Lung (tissue), 12 donors: ENCODE data around the gene GPR25. TPM values are rescaled to one million over a fixed set of nuclear protein-coding genes. Genes with fewer than 3 reads are reported as not detected.

ENCODE experiments used
- ATAC-seq: fragments of 200-7000 bp; cut with Tn5 transposase; one replicate; pipeline ENCODE4 v1.9.1; 2020; ENCODE audit warnings: moderate number of reproducible peaks; ENCODE audit not compliant: insufficient read depth, low FRiP score
- DNase-seq, 3 donors: peaks; one replicate each; pipeline ENCODE4 v3.0.0-alpha.2; 2013 to 2017
- H3K27ac ChIP-seq, 2 donors: one replicate each; pipeline ENCODE4 v1.5.1; 2013; ENCODE audit warnings: mild to moderate bottlenecking in 2 of 2, moderate library complexity in 2 of 2, control low read depth in 1 of 2, inconsistent platforms in 1 of 2, low read depth in 1 of 2, low read length in 1 of 2
- H3K27me3 ChIP-seq, 3 donors: one replicate each; pipeline ENCODE4 v1.5.1; 2013; ENCODE audit warnings: low read length in 2 of 3; ENCODE audit not compliant: control insufficient read depth in 3 of 3, insufficient read depth in 3 of 3
- H3K36me3 ChIP-seq, 4 donors: one replicate each; pipeline ENCODE4 v1.5.1; 2013; ENCODE audit warnings: low read length in 4 of 4, mild to moderate bottlenecking in 1 of 4, moderate library complexity in 1 of 4; ENCODE audit not compliant: control insufficient read depth in 4 of 4, insufficient read depth in 4 of 4
- H3K4me1 ChIP-seq, 5 donors: one replicate each; pipeline ENCODE4 v1.5.1; 2013; ENCODE audit warnings: low read length in 5 of 5, mild to moderate bottlenecking in 2 of 5, moderate library complexity in 1 of 5; ENCODE audit not compliant: control insufficient read depth in 5 of 5, insufficient read depth in 5 of 5
- H3K4me3 ChIP-seq: one replicate; pipeline ENCODE4 v1.5.1; 2013; ENCODE audit warnings: mild to moderate bottlenecking, control low read depth, moderate library complexity
- H3K9ac ChIP-seq, 2 donors: one replicate each; pipeline ENCODE4 v1.5.1; 2013; ENCODE audit warnings: low read length in 2 of 2, control low read depth in 1 of 2; ENCODE audit not compliant: insufficient read depth in 1 of 2
- H3K9me3 ChIP-seq, 4 donors: one replicate each; pipeline ENCODE4 v1.5.1; 2013; ENCODE audit warnings: low read length in 3 of 4, mild to moderate bottlenecking in 1 of 4, moderate library complexity in 1 of 4; ENCODE audit not compliant: control insufficient read depth in 4 of 4, insufficient read depth in 3 of 4
- WGBS, 2 donors: extraction: QIAGEN DNeasy Blood & Tissue Kit; methylation state at CpG; one replicate each; pipeline ENCODE4 v1.1.7; 2013; 5-methylcytosine and 5-hydroxymethylcytosine counted together
- polyA plus RNA-seq, 2 donors: library from polyadenylated mRNA; stranded (reverse); fragments of 200-250 nt; gene quantifications; one replicate each; pipeline ENCODE4 v1.2.1, GENCODE V29; 2013
- total RNA-seq, 2 donors: library from RNA; depleted of rRNA in 1 of 2; stranded (reverse); fragments of >200 nt in 1 of 2; gene quantifications; one replicate each; pipeline ENCODE4 v1.2.1, GENCODE V29; 2014 to 2021
- TF ChIP-seq, protein P1 (sequence below): IDR thresholded peaks from 2 replicates; pipeline ENCODE4 v1.5.1; 2012; ENCODE audit warnings: mild to moderate bottlenecking; ENCODE audit errors: control extremely low read depth, extremely low read depth
- donor health status: control.
- donor health status: control.
- donor health status: Bipolar disorder and iron deficiency.
- donor health status: healthy.
- donor health status: DM: yes; HTN: yes; CAD: no.

The GPR25 gene
- total and polyA plus RNA-seq, 4 donors: 0.16 to 1.0 (median 0.63) TPM

DNA sequence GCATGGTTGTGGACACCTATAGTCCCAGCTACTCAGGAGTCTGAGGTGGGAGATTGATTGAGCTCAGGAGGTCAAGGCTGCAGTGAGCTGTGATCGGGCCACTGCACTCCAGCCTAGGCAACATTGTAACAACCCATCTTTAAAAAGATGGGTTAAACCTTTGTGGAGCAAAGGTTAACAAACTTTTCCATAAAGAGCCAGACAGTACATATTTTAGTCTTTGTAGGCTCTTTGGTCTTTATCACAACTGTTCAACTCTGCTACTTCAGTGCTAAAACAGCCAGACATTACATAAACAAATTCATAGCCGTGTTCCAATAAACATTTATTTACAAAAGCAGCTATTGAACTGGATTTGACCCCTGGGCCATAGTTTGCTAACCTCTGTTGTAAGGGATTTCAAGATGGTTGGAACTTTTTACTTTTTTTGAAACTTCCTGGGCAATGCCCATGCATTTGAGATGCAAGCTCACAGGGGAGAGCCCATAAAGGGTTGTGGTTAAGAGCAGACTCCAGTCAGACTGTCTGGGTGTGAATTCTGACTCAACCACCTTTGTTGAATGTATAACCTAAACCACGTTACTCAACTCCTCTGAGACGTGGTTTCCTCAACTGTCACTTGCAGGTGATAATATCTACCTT lies 32.8 kb downstream of the GPR25 start:
- Histone ChIP-seq H3K27me3 (no peaks in the 10 kb centered on the region), H3K4me1 (peaks cover 0 to 3% (median 0%) of the 10 kb centered on the region in 5 donors), H3K27ac (no peak overlapping the region), H3K36me3 (no peaks in the 10 kb centered on the region), H3K4me3 (no peak overlapping the region), H3K9ac (no peak overlapping the region), H3K9me3 (no peaks in the 10 kb centered on the region)
- ATAC-seq (no peak), DNase-seq (no peak)
- WGBS, 2 donors: 46 to 60% methylated on average over 4 of the region's 4 CpGs
- TF ChIP-seq, protein P1, sequence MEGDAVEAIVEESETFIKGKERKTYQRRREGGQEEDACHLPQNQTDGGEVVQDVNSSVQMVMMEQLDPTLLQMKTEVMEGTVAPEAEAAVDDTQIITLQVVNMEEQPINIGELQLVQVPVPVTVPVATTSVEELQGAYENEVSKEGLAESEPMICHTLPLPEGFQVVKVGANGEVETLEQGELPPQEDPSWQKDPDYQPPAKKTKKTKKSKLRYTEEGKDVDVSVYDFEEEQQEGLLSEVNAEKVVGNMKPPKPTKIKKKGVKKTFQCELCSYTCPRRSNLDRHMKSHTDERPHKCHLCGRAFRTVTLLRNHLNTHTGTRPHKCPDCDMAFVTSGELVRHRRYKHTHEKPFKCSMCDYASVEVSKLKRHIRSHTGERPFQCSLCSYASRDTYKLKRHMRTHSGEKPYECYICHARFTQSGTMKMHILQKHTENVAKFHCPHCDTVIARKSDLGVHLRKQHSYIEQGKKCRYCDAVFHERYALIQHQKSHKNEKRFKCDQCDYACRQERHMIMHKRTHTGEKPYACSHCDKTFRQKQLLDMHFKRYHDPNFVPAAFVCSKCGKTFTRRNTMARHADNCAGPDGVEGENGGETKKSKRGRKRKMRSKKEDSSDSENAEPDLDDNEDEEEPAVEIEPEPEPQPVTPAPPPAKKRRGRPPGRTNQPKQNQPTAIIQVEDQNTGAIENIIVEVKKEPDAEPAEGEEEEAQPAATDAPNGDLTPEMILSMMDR: no peak

DNA sequence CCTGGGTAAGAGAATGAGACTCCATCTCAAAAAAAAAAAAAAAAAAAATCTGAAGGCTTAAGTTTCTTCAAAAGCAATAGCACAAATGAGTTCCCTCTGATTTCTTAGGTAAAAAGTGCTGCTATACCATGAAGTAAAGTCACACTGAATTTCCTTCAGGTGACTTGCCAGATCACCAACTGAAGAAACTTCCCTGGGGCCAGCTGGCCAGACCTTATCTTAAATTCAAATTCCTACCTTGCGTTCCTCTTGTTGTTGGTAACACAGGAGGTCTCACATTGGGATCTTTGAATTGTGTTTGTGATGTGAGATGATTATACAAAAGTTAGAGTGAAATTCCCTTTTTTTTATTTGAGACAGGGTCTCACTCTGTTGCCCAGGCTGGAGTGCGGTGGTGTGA lies 33.7 kb downstream of the GPR25 start:
- 85 to 97% methylated on average over 2 of the region's 2 CpGs for WGBS, 2 donors
- ATAC-seq: no peak

DNA sequence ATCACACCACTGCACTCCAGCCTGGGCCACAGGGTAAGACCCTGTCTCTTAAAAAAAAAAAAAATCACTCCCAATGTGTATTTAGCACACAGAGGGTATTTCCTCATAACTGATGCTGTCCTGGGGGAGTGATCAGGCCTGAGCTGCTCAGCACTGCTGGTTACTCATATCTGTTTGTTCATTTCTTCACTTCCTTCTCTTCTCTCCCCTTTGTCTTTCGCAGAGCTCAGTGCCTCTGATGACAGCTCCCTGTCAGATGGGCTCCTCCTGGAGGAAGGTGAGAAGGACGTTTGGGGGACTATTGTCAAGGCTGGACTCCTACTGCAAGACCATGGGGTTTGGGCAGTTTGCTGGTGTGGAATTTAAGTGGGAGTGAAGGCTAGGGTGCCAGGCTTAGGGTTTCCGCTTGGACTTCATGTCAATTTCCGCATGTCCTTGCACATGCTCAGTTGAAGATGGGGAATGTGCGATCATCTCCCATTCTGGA lies 34.9 kb downstream of the GPR25 start:
- H3K4me3 ChIP-seq: no peak overlapping the region
- no peak for DNase-seq
- peaks cover 0 to 1% (median 0%) of the 10 kb centered on the region in 4 donors for H3K9me3 ChIP-seq
- 54 to 74% methylated on average over 5 of the region's 5 CpGs for WGBS, 2 donors
- TF ChIP-seq, protein P1: no peak
- no peaks in the 10 kb centered on the region for H3K27me3 ChIP-seq
- no peak overlapping the region for H3K9ac ChIP-seq
- H3K36me3 ChIP-seq: peaks cover 0 to 2% (median 0%) of the 10 kb centered on the region in 4 donors
- no peak for ATAC-seq
- no peak overlapping the region for H3K27ac ChIP-seq
- H3K4me1 ChIP-seq: peaks cover 0 to 3% (median 0%) of the 10 kb centered on the region in 5 donors

More for the DNA sequence above, 33.7 kb downstream of the GPR25 start:
- TF ChIP-seq, protein P1: no peak
- Histone ChIP-seq H3K36me3 (no peaks in the 10 kb centered on the region), H3K4me3 (no peak overlapping the region), H3K27ac (no peak overlapping the region), H3K4me1 (peaks cover 0 to 3% (median 0%) of the 10 kb centered on the region in 5 donors), H3K27me3 (no peaks in the 10 kb centered on the region), H3K9ac (no peak overlapping the region), H3K9me3 (peaks cover 0 to 1% (median 0%) of the 10 kb centered on the region in 4 donors)
- no peak for DNase-seq
